ENCODE data around the gene SH2D3C. TPM values are rescaled to one million over a fixed set of nuclear protein-coding genes. Genes with fewer than 3 reads are reported as not detected.

Gene SH2D3C
- total and polyA plus RNA-seq, 2 of the 4 experiments (the other 2 are of a cell fraction) = under 0.01 to 0.24 TPM

DNA sequence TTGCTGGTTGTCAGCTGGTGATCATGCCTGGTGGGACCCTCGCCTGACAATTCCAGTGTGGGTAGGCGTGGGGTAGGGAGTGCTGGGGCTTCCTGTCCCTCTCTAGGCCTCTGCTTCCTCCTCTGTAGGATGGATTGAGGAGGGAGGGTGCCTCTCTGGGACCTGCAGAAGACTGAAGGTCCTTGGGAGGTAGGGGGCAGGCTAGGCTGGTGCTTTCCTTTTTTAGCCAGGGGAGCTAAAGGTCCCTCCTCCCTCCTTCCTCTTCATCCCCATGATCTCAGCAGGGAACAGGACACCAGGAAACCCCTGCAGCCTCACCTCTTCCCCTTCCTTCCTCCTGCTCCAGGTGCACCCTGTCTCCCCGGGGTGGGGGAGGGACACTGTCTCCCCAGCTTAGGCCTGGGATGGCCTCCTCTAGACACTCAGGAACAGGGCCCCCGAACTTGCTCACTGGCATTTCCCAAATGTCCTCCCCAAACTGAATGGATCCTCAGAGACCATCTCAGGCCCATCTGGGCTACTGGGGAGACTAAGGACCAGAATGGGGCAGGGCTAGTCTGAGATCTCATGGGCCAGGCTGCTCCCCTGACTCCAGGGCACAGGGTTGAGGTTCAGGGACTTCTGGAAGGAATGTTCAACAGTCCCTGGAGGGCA is 8.4 kb downstream of the SH2D3C start:
- Histone ChIP-seq H2AK5ac (ENCODE audit: low read depth, low read length) (no peak overlapping the region; the same call in 1 of the 2 replicates), H3K9me1 (ENCODE audit: insufficient read depth, low read length) (no peaks in the 10 kb centered on the region; the same call in 1 of the 2 replicates), H3K27me3 (ENCODE audit: control insufficient read depth, insufficient read depth, low read length) (peaks cover 5% of the 10 kb centered on the region), H3K14ac (replicated peaks; ENCODE audit: low read depth, low read length) (no peak overlapping the region), H2AK9ac (replicated peaks; ENCODE audit: low read depth, low read length, poor library complexity) (peak overlapping the region; percentile 2), H3K23ac (ENCODE audit: low read depth, low read length) (no peak overlapping the region), H2BK5ac (ENCODE audit: low read depth, low read length, poor library complexity, severe bottlenecking) (no peak overlapping the region), H4K8ac (ENCODE audit: low read depth in 2 of 2, low read length in 2 of 2) (no peak overlapping the region), H3K9me3 (ENCODE audit: control insufficient read depth, insufficient read depth, low read length) (no peaks in the 10 kb centered on the region), H3K18ac (ENCODE audit: low read depth, low read length) (no peak overlapping the region), H3K4ac (ENCODE audit: low read depth, low read length) (no peak overlapping the region), H2BK20ac (ENCODE audit: low read depth, low read length) (no peak overlapping the region), H2AFZ (replicated peaks; ENCODE audit: low read length, poor library complexity) (peak overlapping the region; percentile 94), H4K20me1 (ENCODE audit: insufficient read depth, low read length) (no peaks in the 10 kb centered on the region), H3K79me1 (ENCODE audit: low read depth in 1 of 2, low read length in 2 of 2) (no peaks in the 10 kb centered on the region), H3K4me2 (ENCODE audit: low read depth, low read length) (no peak overlapping the region), H2BK15ac (ENCODE audit: low read depth, low read length) (no peak overlapping the region), H2BK120ac (ENCODE audit: low read depth, low read length) (no peak overlapping the region), H3K9ac (ENCODE audit: low read depth, low read length) (no peak overlapping the region), H4K91ac (ENCODE audit: insufficient read depth, low read depth, low read length) (no peak overlapping the region), H4K5ac (ENCODE audit: low read depth, low read length) (no peak overlapping the region), H3K27ac (ENCODE audit: insufficient read depth, low read length) (no peak overlapping the region), H3K36me3 (ENCODE audit: control insufficient read depth, insufficient read depth, low read length) (no peaks in the 10 kb centered on the region), H3K4me3 (ENCODE audit: insufficient read depth, low read depth, low read length) (no peak overlapping the region), H3K4me1 (ENCODE audit: control insufficient read depth, insufficient read depth, low read length) (peaks cover 2% of the 10 kb centered on the region; the same call in 1 of the 2 replicates), H3K56ac (ENCODE audit: extremely low read depth, insufficient read depth, low read length) (no peak overlapping the region)
- in situ Hi-C loops (cut with MboI; ENCODE audit: low sequenced_read_pairs) = no loop called here
- TF ChIP-seq BHLHE40 (IDR thresholded peaks at IDR 0.05; ENCODE audit: low read depth, low read length) (no peak), POLR2A (IDR thresholded peaks at IDR 0.05; ENCODE audit: low read depth, low read length) (no peak)
- BruUV-seq (replicated peaks) = no TSS peak
- intact Hi-C loops (cut with micrococcal nuclease) = no loop called here
- POLR2A ChIA-PET (ENCODE audit: unreplicated experiment) = interaction anchor here (0.6 kb wide), 1 partner anchor 1681 kb away, joined by 5 read pairs; no protein-coding TSS in a partner anchor
- dilution Hi-C loops (cut with HindIII; ENCODE audit: low sequenced_read_pairs, unreplicated experiment) = no loop called here
- ATAC-seq (ENCODE audit: low read depth) = no peak
- no CpG with 5 or more reads among the region's 4 CpGs for WGBS, 2 experiments (ENCODE audit: extremely low coverage in 2 of 2, insufficient read length in 1 of 2)
- no peak for DNase-seq
- CTCF ChIA-PET = no interaction called here

Data from IMR-90 (cell line).